Ovary (tissue), 3 donors: ENCODE data around the gene SKP1.

Experiments used
- CTCF ChIP-seq, 3 donors: fragments of 450-650 bp in 2 of 3; fragments of 200-600 bp in 1 of 3; IDR thresholded peaks; one replicate each; pipeline versions ENCODE4 v1.5.1 to v1.8.0; 2016 to 2022; ENCODE audit warnings: antibody characterized with exemption in 3 of 3, mild to moderate bottlenecking in 1 of 3
- POLR2A ChIP-seq: fragments of 450-650 bp; IDR thresholded peaks from one replicate; pipeline ENCODE4 v1.6.1; 2017; ENCODE audit warnings: antibody characterized with exemption, mild to moderate bottlenecking, moderate library complexity
- donor health status: DM: no; HTN: no; CAD: no.

DNA sequence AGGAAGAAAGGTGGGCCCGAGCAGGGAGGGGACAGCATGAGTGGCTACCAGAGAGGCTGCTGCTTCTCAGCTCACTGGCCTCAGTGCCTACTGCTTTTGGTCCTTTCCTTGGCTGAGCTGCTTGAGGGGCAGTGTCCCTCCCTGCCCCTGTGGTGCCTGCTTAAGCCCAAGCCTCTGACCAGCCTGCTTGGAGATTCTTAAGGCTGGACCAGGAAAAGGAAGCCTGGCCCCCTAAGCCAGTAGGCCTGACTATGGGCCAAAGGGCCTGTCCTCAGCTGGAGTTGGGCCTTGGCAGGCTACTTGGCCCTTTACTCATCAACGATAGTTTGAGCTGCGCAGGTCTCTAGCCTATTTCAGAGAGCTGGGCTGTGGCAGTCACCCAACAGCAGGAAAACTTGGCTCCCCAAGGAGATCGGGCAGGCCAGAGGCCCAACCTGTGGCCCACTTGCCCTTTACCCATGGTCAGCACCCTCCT, 37.3 kb downstream of the SKP1 start:
- no peak for TF ChIP-seq CTCF (IDR thresholded peaks at IDR 0.05)
- TF ChIP-seq POLR2A = no peak
